Osteoblast (primary cell): ENCODE data around the gene GAB2. TPM values are rescaled to one million over a fixed set of nuclear protein-coding genes. Genes with fewer than 3 reads are reported as not detected.

Experiments
- DNase-seq: peaks from one replicate; pipeline ENCODE4 v3.0.0; 2011; ENCODE audit warnings: low spot score, mixed read lengths; ENCODE audit not compliant: insufficient read length; ENCODE audit errors: missing footprints
- H2AFZ ChIP-seq: 2 replicates; pipeline ENCODE4 v1.6.0; 2011; ENCODE audit warnings: mild to moderate bottlenecking, low read length
- H3K27ac ChIP-seq: 2 replicates; pipeline ENCODE4 v1.5.1; 2011; ENCODE audit warnings: mild to moderate bottlenecking, low read depth, low read length, moderate library complexity
- H3K27me3 ChIP-seq: 2 replicates; pipeline ENCODE4 v1.6.0; 2012; ENCODE audit warnings: mild to moderate bottlenecking, control low read depth, inconsistent platforms, low read length, moderate library complexity; ENCODE audit not compliant: insufficient read depth
- H3K36me3 ChIP-seq: 2 replicates; pipeline ENCODE4 v1.5.1; 2011; ENCODE audit warnings: mild to moderate bottlenecking, low read length, control low read depth, moderate library complexity; ENCODE audit not compliant: insufficient read depth
- H3K4me1 ChIP-seq: 2 replicates; pipeline ENCODE4 v1.5.1; 2011; ENCODE audit warnings: mild to moderate bottlenecking, low read length, control low read depth, moderate library complexity; ENCODE audit not compliant: insufficient read depth
- H3K4me2 ChIP-seq: 2 replicates; pipeline ENCODE4 v1.6.0; 2011; ENCODE audit warnings: mild to moderate bottlenecking, low read length; ENCODE audit not compliant: insufficient read depth
- H3K4me3 ChIP-seq: fragments of 200-600 bp; sonication (generic); 3 replicates; pipeline ENCODE4 v1.5.1; 2012; ENCODE audit warnings: mild to moderate bottlenecking, low read length, inconsistent platforms; ENCODE audit not compliant: insufficient read depth
- H3K79me2 ChIP-seq: 2 replicates; pipeline ENCODE4 v1.6.0; 2012; ENCODE audit warnings: mild to moderate bottlenecking, low read length, control low read depth, inconsistent platforms; ENCODE audit not compliant: insufficient read depth
- H3K9me3 ChIP-seq: 2 replicates; pipeline ENCODE4 v1.5.1; 2011; ENCODE audit warnings: low read depth, low read length, control low read depth
- H4K20me1 ChIP-seq: 2 replicates; pipeline ENCODE4 v1.6.0; 2012; ENCODE audit warnings: mild to moderate bottlenecking, low read length, control low read depth; ENCODE audit not compliant: insufficient read depth
- total RNA-seq: library from RNA; depleted of rRNA; stranded (reverse); fragments of >200 nt; gene quantifications from 2 replicates; pipeline ENCODE4 v1.2.3, GENCODE V29; 2012
- TF ChIP-seq, protein P1 (sequence below): IDR thresholded peaks from 2 replicates; pipeline ENCODE4 v1.5.1; 2011; ENCODE audit warnings: mild to moderate bottlenecking, low read depth, low read length, moderate library complexity; ENCODE audit errors: extremely low read depth

Gene GAB2
- total RNA-seq, 1 donor, result 18.5 TPM

DNA sequence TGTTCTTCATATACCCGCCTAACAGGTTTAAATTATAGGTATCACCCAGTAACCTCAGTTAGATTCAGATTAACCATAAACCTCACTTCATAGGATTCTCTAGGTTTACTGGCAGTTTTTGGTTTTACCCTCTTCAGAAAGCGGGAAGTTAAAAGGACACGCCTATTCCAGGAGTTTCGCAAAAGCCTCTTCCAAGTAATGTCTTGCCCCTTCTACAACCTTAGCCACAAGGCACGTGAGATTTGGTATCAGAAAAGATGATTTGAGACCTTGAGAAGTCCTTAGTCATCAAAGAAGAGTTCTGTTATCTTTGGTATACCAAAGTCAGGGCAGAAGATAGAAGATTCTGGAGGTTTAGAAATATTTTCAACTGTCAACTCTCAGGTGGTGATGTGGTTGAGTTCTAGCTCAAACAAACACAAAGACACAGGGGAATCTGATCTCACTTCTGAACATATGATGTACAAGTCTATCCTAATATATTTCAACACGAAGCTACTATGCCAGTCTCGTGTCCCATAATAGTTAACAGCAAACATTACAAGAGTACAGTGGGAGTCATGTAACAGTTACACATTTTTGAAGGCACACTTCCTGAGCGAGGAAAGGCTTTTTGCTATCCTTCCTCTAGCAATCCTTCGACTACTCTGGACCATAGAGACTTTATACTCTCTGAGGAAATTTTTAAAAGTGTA, 125.4 kb downstream of the GAB2 start:
- Histone ChIP-seq H3K9me3 (no peaks in the 10 kb centered on the region), H3K27me3 (no peaks in the 10 kb centered on the region), H3K4me1 (no peaks in the 10 kb centered on the region), H3K27ac (no peak overlapping the region), H3K4me3 (no peak overlapping the region), H4K20me1 (no peaks in the 10 kb centered on the region), H3K4me2 (no peak overlapping the region), H2AFZ (no peak overlapping the region), H3K79me2 (no peaks in the 10 kb centered on the region), H3K36me3 (no peaks in the 10 kb centered on the region)
- no peak for DNase-seq
- TF ChIP-seq, protein P1, sequence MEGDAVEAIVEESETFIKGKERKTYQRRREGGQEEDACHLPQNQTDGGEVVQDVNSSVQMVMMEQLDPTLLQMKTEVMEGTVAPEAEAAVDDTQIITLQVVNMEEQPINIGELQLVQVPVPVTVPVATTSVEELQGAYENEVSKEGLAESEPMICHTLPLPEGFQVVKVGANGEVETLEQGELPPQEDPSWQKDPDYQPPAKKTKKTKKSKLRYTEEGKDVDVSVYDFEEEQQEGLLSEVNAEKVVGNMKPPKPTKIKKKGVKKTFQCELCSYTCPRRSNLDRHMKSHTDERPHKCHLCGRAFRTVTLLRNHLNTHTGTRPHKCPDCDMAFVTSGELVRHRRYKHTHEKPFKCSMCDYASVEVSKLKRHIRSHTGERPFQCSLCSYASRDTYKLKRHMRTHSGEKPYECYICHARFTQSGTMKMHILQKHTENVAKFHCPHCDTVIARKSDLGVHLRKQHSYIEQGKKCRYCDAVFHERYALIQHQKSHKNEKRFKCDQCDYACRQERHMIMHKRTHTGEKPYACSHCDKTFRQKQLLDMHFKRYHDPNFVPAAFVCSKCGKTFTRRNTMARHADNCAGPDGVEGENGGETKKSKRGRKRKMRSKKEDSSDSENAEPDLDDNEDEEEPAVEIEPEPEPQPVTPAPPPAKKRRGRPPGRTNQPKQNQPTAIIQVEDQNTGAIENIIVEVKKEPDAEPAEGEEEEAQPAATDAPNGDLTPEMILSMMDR, result no peak

- Histone ChIP-seq H3K36me3 (no peaks in the 10 kb centered on the region), H3K4me1 (no peaks in the 10 kb centered on the region), H3K4me3 (no peak overlapping the region), H3K27ac (no peak overlapping the region), H3K79me2 (no peaks in the 10 kb centered on the region), H3K27me3 (no peaks in the 10 kb centered on the region), H2AFZ (no peak overlapping the region), H3K9me3 (no peaks in the 10 kb centered on the region), H3K4me2 (no peak overlapping the region), H4K20me1 (no peaks in the 10 kb centered on the region)
- DNase-seq, result no peak
- TF ChIP-seq, protein P1, result no peak
Observed at GRCh38 chr11:78291503-78292108, 126.0 kb downstream of the GAB2 start.

GRCh38 chr11:78290293-78291176, 127.1 kb downstream of the GAB2 start:
- H3K4me2 ChIP-seq, result no peak overlapping the region
- TF ChIP-seq, protein P1, result no peak
- no peaks in the 10 kb centered on the region for H3K79me2 ChIP-seq
- no peaks in the 10 kb centered on the region for H3K4me1 ChIP-seq
- no peaks in the 10 kb centered on the region for H4K20me1 ChIP-seq
- H3K27me3 ChIP-seq, result no peaks in the 10 kb centered on the region
- no peak overlapping the region for H3K4me3 ChIP-seq
- no peak for DNase-seq
- H3K9me3 ChIP-seq, result no peaks in the 10 kb centered on the region
- H2AFZ ChIP-seq, result no peak overlapping the region
- no peaks in the 10 kb centered on the region for H3K36me3 ChIP-seq
- no peak overlapping the region for H3K27ac ChIP-seq
